NCI-H2227 (cell line): ENCODE measurements around the gene UPP1.
A peak's percentile ranks its signal among the peaks of the same experiment; 100 is the strongest.
"Not testable (repeated sequence)": the region's sequence is repeated elsewhere in the genome, so short reads cannot be mapped to it uniquely, and the experiment has no call there.

ENCODE experiments used
- DNase-seq: peaks from one replicate; lab custom pipeline; 2025; ENCODE audit not compliant: unreplicated experiment; lab: John Stamatoyannopoulos, UW

Gene UPP1

DNA sequence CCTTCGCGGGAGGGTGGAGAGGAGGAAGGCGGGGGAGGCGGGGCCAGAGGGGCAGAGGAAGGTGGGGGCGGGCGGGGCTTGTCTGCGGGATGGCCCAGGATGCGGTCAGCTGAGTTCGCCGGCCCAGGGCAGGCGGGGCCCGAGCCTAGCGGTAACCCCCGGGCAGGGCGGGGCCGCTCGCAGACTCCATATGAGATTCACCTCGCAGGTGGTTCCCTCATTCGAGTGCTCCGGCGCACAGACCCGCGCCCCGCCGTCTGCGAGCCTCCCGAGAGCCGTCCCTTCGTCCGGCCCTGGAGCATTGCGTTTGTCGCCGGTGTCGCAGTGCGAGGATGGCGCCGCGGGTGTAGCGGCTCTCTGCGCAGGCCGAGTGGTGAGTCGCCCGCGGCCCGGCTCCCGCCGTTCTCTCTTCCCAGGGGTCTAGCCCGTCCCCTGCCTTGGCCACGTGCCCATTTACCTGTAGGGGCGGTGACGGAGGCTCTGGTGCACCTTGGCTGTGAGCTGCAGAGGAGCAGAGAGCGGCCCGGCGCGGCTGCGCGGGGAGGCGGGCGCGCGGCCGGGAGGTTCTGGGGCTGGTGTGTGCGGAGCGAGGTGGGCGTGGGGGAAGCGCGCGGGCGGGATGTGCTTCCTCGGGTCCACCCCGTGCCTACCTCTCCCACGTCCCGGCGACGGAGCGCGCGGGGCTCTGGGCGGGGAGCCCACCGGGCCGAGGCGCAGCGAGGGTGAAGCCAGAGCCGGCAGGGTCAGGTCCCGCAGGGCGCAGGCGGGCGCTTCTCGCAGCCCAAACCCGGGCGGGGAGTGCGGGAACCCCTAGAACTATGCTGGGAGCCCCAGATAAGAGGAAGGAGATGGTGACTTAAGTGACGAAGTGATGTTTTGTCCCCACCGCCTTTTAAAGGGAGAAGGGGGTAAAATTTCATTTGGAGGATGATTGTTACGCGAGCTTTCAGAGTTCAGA is at the start of gene UPP1:
Gene UPP1, plus strand, starts transcription at position 220 of the 958 bp plus-strand sequence. CDS start 5,519 bp downstream, outside the sequence.
- DNase-seq: peak; percentile 55

DNA sequence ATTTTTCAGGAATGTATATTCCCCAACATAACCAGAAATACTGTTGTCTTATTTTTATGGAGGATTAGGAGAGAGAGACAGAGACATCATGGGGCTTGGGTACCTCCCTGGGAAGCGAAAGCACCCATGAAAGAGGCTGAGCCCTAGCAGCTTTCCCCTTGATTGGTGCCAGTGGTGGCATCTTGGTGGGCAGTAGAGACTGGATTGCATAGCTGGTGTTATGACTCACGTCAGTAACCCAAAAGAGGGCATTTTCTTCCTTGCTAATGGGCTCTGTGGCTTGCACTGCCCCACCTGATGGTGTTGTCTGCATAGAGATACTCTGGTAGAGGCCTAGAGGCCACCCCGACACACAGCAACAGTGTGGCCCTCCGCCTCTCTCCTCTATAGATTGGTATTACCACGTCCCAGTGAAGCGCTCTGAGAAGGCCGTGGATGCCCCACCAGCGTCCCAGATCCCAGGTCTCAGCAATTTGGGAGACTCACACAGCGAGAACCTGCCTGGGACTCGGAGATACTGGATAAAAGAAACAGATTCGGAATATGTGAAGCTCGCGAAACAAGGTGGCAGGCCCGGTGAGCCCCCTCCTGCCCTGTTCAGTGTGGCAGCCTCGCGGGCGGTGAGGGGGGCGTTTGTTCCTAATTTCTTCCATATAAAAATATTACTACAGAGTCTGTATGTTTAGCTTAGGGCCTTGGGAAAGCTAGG is 48.0 kb upstream of the UPP1 start:
- no peak for DNase-seq

DNA sequence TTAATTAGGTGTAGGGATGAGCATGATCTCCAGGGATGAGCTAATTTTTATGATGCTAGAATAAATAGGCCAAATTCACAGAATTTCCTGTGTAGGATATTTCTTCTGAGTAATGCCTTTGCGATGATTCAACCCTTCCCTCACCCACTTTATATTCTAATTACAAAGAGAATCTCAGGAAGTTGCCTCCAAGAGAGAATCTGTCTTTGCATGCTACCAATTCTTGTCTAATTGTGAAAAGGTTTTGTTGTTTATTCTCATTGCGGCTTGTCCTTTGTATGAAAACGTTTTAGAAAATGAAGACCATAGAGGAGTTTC is 47.5 kb upstream of the UPP1 start:
- no peak for DNase-seq

DNA sequence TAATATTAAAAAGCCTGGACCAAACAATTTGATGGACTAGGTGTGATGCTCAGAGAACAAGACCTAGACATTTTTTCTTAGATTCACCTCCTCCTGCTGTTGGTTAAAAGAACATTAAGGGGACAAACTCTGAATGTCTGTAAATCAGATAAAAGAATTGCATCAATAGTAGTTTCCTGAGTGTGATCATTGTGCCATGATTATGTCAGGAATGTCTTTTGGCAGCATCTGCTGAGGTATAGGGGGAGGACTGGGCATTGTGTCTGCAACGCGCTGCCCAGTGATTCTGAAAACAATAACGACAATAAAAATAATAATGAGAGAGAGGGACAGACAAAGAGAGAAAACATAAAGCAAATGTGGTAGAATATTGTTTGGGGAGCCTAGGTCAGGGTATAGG is 46.8 kb upstream of the UPP1 start:
- no peak for DNase-seq

DNA sequence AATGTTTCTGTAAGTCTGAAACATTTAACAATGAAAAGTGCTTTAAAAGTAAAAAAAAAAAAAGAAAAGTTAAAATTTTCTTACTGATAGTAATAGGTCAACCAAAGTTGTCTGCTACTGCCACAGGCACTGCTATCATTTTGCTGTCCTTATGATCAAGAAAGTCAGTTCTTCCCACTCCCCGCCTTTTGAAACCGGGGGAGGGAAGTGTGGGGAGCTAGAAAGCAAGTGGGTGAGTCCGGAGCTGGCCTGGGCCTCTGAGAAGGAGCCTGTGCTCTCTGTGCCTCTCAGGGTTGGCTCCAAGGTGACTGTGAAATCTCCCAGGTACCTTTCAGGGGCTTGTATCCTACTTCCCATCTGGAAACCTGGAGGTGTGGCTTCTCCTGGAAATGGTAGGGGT is 46.4 kb upstream of the UPP1 start:
- DNase-seq: no peak

DNA sequence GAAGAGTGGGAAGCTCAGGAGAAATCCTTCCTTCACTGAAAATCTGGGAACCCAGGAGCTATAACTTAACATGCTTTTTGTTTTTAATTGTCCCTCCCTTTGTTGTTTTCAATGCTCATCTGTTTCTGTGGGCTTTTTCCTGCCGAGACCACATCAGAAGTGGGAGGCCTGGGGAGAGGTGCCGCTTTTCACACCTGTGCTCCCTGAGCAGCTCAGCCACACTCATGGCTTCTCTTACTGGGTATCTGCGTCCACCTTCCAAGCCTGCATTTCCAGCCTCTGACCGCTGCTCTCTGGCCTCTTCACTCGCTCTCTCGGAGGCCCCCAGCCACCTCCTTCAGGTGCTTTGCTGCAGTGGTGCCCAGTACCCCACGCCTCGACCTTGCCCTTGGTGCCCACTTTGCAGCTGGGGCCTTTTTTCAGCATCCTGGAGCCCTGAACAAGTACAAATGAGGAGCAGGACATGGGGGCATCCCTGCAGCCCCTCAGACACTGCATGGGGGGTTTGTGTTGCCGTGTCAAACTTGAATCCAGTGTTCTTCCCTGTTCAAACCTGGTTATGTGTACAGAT is 43.8 kb upstream of the UPP1 start:
- DNase-seq: no peak

DNA sequence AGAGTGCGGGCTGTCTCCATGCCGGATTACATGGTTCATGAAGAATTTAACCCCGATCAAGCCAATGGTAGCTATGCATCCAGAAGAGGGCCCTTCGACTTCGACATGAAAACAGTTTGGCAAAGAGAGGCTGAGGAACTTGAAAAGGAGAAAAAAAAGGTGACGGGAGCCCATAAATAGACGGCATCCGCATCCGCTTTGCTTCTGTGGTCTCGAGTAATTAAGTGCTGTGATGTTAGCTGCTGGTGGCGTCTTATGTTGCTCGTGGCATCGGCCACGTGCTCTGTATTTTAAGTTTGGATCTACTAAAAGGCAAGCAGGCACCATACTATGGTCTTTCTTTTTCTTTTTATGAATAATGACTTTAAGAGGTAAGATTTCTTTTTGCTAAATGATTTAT is 42.6 kb upstream of the UPP1 start:
- no peak for DNase-seq

DNA sequence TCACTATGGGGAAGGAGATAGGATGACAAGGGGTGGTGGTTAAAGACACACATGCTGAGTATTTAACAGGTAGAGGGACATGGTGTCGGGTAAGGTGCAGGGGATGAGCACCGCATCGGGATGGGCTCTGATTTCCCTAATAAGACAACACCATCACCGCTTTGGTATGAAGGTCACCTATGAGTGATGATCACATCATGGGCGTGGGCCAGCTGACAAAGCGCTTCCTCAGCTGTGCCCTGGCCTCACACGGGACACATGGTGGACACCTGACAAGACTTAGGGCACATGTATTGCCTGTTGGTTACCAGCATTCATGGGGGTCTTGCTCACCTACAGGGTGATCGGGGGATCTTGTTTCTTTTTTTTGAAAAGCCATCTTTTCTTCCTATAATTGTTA is 41.0 kb upstream of the UPP1 start:
- DNase-seq: no peak

DNA sequence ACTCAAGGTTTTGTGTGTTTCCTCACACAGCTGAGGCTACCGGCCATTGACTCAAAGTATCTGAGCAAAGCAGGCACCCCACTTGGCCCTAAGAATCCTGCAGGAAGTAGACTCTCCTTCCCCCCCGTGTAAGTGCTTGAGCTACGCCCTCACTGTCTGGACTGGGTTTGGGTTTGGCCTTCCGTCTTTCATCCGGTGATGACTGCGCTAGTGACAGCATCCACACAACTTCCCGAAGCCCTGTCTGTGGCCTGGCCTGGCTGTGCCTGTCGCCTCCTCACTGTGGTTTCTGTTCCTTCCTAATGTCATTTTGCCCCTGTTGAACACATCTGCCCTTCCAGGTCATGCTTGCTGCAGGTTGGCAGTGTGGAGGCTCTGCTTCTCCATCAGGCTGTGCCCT is 39.2 kb upstream of the UPP1 start:
- no peak for DNase-seq

DNA sequence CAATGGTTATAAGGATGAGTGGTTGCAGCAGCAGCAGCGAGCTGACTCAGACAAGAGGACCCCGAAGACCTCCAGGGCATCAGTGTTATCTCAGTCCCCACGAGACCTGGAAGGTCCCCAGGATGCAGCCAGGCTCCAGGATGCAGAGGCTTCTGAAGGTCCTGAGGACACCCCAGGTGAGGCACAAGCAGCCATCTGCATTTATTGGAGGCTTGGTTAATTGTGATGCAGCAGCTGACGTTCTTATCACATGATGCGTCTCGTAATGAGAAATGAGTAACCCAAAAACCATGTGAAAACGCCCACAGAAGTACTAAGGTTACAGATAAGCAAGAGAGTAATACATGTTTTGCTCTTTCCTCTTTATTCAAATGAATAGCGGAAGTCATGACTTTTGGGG is 36.3 kb upstream of the UPP1 start:
- no peak for DNase-seq

DNA sequence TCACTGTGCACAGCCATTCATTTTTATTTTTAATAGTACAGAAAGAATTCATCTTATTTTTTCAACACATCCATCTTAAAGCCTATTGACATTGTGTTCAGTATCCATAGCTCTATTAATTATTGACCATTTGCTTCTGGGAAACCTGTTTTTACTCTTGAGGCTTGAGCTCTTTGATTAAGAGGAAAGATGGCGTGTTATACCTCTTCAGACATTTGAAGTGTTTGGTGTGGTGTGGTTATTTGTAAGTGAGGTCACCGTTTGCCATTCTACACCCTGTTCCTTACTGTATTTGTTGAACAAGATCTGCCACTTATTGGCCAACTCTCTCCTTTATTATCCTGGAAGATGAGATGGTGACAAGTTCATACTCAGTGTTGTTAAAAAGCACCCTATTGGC is 35.3 kb upstream of the UPP1 start:
- DNase-seq: no peak

DNA sequence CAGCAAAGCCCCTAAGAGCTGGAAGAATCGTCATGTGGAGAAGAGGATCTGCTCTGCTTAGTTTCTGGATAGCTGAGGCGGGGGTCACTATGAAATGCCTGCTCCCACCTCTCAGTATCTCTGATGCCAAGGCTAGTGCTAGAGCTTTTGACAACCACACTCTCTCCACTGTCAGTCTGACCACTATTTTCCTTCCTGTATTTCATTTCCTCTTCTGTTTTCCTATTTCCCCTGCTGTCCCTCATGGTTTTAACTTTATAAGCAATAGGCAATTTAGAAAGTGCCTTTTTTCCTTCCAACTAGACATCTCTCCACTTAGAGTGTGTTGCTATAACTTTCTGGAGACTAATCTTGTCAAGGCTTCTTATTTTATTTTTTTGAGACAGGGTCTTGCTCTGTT is 30.1 kb upstream of the UPP1 start:
- DNase-seq: no peak

DNA sequence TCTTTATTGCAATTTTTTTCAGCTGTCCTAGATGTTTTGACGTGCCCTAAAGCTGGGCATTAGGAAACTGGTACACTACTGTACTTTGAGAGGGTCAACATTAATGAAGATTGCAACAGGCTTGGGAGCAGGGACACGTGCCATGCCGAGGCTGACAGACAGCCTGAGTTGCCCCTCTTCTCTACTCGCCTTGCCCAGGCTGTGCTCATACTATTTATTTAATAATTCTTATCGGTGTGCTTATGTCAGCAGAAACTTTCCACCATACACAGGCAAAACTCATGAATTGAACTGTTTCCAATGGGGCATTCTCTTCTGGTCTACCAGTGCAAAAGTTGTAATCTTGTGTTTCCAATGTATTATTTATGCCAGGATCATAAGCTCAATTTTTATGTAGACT is 29.4 kb upstream of the UPP1 start:
- DNase-seq: no peak

DNA sequence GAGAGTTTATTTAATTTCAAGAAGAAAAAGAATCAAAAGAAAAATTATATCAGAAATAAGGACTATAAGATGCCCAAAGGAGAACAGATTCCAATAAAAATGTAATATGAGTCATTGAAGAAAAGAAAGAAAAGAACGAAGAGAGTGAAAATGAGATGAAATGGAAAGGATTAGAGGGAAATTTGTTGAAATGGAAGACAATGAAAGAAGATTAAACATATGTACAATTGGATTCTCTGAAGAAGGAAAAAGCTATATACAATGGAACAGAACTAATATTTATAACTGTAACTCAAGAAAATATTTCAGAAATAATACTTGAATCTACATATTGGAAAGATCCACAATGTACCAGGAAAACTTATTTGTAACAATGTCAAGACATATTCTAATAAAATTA is 25.1 kb upstream of the UPP1 start:
- DNase-seq: no peak

DNA sequence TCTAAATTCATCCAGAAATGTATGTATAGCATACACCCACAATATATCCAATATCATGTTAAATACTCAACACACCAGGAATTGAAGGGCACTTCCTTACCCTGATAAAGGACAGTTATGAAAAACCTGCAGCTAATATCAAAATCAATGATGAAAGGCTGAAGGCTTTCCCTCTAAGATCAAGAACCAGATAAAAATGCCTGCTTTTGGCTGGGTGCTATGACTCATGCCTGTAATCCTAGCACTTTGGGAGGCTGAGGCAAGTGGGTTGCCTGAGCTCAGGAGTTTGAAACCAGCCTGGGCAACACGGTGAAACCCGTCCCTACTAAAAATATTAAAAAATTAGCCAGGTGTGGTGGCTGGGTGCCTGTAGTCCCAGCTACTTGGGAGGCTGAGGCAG is 21.6 kb upstream of the UPP1 start:
- DNase-seq: no peak

DNA sequence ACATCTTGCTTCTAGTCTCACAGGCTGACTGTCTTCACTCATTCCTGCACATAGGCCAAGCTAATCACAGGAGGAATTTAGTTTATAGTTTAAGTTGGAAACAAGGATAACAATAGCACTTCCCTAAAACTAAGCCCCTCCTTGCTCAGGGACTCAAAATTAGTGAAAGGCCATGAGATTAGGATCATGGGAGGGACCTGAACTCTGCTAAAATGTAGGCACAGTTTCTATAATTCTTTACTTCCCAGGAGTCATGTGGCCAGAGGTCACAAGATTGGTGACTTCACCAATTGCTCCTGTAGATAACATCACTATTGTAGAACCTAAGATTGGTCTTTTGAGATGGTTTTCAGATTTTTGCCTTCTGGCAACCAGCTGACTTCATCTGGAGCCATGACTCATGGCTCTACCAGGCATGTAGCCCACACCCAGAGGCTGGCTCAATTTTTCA is 14.8 kb upstream of the UPP1 start:
- DNase-seq: no peak

DNA sequence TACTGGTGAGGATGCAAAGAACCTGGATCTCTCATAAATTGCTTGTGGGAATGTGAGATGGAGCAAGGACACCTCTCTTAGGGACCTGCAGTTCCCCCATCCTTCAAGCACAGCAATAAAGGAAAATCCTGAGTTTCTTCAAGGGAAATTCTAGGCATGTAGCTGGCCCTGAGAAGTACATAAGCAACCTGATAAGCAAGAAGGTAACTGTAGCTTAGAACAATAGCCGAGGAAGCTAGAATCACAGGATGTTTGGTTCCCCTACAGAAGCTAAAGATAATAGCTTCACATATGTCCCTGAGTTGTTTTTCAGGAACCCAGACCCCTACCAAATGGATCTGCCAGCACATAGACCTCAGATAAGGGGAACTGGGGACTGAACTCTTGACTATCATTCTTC is 11.6 kb upstream of the UPP1 start:
- DNase-seq: no peak

DNA sequence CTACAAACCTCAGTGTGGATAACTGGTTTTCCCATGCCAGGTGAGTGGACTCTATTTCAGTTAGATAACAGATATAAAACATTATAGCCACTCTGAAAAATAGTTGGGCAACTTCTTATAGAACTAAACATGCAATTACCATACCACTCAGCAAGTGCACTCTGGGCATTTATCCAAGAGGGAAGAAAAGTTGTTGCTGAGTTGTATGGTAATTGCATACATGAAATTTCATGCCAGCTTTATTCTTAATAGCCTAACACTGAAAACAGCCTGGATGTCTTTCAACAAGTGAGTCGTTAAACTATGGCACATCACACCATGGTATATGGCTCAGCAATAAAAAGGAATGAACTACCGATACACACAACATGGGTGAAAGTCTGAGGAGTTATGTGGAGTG is 10.6 kb upstream of the UPP1 start:
- no peak for DNase-seq

DNA sequence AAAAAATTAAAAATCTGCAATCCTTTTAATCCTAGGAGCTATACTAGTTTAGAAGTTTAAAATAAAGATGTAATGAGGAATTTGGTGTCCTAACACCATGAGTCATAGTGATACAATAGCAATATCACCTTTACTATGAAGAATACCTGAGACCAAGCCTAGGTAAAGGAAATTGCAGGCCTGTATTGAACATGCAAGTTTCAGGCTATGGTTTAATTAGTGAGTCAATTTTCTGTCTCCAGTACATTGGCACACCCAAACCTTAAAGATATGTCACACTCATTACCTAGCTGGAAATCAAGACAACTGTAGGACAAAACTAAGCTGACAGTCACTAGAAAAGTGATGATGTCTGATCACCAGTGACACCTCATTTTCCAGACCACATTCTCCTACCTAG is 6.7 kb upstream of the UPP1 start:
- DNase-seq: not testable (repeated sequence)

DNA sequence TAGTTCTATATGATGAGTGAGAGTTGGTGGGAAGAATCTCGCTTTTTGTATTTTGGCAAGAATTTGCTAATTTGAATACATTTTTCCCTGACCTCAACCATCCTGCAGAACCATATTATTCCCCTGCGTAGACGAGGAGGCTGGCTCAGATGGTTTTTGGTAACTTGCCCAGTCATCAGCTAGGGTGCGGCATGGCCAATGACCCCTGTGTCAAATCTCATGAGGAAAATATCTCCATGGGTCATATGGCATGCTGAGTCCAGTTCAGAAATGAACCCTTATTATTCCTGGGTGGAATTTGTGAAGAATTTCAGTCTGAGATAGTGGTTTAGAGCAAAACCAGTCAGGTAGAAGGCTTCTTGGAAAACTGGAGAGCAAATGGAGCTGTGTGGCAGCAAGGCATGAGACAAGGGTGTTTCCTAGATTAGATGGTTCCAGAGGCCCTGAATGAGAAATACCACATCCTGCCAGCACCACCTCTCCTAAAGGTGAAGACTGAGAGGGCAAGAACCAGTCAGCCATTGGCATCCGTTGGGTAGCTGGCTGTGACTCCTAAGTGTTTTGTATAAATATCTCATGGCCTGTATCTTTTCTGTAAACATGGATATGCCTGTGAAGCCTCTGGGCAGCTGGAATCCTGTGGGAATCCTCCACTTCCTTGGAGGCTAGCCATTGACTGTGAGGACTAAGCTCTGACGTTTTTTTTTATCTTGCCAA is 5.8 kb upstream of the UPP1 start:
- DNase-seq: no peak

DNA sequence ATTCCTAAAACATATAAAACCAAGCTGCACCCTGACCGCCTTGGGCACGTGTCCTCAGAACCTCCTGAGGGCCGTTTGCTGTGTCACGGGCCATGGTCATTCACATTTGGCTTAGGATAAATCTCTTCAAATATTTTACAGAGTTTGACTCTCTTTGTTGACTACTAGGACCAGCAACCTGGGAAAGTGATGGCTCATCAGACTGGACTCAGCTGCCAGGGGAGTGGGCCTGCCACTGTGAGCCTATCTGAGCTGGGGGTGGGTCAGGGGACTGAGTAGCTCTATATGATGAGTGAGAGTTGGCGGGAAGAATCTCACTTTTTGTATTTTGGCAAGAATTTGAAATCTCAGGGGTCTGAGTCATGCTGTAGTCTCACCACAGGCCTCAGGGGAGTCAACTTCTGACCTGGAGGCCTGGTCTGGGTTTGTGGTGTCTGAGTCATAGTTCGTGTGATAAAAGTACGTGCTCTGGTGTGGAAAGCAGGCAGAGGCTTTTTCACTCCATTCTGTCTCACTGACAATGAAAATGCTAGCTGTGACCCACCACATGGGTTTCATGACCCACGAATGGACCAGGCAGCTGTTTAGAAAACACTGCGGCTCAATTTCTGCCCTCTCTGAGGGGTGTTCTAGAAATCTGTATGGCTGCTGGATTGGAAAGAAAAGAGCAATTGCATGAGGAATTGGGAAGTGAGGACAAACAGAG is 4.2 kb upstream of the UPP1 start:
- no peak for DNase-seq
